AG20443 (cell line): ENCODE measurements around the gene SNN.

Source experiments
- DNase-seq: peaks from one replicate; pipeline ENCODE4 v3.0.0; 2012; ENCODE audit warnings: low spot score, mixed read lengths

SNN gene

DNA sequence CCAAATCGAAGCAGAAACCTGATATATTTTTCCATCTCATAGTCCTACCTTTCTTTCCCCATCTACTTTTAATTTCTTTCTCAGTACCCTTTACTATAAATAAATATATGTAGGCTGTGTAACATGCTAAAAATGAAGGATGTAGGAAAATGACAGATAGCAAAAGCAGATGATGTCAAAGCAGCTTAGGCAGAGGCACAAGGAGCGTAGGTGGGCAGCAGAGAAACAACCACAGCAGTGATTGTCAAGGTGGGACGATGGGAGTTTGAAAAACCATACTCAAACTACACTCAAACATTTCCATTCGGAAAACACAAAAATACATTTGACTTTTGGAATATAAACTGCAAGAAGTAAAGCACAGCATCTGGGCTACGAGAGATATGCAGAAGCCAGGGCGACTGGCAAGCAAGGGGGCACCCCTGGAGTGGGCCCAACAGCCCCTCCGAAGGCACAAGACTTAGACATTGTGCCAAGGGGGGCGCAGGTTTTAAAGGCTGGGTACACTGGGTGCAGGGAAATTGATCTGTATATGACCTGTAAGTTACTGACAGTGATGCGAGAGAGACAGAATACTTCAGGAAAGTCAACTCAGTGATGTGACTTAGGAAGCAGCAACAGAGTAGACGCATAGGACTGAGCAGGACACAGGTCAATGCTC, 31.1 kb downstream of the SNN start:
- no peak for DNase-seq

DNA sequence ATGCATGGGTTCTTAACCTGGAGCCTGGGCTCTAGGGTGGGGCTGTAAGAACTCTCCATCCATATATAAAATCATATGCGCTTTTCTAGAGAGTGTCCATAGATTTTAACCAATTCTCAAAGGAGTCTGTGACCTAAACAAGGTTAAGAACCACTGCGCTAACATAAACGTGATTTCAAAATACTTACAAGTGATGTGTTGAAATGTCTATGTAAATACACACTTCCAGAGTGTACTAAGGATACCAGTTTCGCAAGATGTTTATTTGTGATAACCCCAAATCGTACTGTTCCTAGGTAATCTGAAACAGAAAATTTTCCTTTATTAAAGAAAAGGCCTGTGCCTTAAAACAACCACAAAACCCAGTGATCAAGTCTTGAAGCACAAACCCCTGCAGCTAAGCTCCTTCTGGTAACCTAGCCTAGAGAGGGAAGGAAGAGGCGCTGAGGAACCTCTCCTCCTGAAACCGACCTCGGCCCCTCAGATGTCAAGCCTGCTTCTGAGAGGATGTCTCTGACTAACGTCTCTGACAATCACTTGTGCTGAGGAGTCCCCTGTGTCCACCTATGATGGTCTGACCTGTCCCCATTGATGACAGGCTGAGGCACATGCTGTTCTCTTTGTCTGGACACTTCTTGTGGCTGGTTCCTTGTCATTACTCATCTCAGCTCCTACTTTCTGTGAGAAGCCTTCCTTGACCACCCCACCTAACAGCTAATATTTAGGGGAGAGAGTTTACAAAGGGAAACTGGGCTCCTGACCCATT, 32.2 kb downstream of the SNN start:
- DNase-seq, result no peak

DNA sequence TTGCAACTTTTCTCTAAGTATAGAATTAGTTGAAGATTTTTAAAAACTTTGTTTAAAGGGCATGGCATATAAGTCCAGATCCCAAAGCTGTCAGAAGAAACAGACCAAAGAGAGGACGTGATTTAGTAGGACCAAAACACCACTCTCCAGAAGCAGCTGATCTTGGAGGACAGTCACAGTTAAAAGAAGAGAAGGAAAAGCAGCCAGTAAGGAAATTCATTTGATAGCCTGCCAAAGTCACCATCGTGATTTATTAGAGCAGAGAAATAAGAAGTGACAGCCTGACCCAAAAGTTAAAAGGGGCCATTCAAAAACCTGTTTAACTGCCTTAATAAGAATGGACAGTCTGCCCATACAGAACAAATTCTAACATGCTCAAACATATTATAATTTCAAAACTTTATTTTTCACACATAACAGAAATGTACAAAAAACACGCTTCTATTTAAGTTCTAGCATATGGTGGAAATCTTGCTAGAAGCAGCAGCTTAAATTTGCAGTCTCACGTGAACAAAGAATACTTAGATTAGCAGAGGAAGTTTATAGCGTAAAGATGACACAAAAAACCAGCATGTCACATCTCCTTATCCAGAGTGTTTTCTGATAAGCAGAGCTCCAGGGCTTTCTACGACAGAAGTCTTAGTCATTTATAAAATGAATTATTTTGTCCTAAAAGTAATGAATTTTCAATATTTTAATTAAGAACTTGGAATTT, 37.2 kb downstream of the SNN start:
- no peak for DNase-seq

DNA sequence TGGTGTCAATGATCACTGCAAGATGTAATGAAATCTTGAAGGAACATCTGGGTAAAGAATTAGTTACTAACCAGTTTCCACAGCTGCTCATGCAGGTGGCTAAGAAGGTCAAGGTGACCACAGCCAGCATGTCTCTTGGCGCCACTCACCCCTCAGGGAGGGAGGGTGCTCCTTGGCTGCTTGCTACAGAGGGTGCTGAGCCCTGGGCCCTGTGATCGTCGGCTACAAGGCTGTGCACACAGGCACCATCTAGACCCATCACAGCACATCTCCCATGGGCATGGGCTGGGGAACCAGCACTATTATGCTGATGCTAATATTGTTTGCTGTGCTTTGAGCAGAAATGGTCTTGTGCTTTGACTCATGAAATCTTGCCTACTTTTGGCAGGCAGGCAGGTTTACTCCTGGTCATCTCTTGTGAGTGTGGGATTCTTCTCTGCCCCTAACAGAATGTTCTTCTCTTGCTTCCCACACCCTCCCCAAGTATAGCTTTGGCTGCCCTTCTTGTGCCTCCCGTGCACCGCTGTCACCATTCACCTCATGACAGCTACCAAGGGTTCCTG, 38.0 kb downstream of the SNN start:
- no peak for DNase-seq

DNA sequence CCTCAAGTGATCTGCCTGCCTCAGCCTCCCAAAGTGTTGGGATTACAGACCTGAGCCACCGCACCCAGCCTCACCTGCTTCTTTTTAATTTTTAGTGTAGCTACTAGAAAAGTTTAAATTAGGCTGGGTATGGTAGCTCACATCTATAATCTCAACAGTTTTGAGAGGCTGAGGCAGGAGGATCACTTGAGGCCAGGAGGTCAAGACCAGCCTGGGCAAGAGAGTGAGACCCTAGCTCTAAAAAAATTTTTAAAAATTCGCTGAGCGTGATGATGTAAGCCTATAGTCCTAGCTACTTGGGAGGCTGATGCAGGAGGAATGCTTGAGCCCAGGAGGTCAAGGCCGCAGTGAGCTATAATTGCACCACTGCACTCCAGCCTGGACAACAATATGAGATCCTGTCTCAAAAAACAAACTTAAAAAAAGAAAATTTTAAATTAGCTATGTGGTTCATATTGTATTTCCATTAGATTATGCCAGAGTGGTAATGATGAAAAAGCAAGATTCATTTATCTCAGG, 39.5 kb downstream of the SNN start:
- no peak for DNase-seq

DNA sequence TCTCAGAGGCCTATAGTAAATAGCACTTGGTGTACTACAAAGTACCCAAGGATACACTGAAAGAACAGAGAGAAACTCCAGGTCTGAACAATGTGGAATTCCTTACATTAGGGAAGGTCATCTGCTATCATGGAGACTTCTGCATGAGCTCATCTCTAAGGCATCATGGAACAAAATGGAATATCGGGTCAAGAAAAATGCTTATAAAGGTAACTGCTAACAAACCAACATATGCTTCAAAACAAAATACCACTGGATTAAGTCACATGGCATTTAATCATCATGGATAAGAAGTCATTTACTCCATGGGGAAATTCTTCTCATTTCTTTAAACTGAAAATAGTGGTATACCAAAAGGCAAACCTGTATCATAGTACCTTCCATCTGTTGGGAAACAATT, 40.2 kb downstream of the SNN start:
- DNase-seq, result no peak

DNA sequence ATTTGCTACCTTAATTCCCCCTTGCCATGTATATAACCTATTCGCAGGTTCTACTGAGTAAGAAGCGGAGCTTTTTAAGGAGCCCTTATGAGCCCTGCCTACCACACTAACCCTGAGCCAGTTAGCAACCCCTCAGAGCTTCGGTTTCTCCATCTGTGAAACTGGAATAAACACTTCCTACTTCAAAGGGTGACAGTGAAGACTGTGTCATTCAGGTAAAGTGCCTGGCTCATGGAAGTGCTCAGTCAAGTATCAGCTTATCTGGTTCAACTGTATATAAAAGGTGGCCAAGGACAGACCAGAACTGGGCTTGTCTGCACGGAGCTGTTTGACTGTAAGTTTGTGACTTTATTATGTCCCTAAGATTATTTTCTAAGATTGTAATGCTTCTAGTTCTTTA, 43.4 kb downstream of the SNN start:
- no peak for DNase-seq

DNA sequence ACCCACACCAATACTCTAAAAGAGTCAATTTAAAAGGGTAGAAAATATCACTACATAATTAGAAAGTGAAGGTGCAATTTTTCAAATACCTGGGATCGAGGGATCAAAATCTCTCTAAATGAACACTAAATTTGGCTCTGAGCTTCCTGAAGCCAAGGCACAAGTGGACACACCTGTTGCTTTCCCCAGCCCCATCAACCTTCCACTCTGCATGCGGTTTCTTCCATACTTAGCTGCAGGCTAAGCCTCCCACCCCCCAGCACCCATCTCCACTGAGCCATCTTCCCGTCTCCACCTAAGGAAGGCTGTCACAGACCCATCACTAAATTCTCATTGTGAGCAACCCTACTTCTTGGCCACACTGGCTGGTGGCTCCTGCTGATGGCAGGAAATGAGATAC, 43.9 kb downstream of the SNN start:
- no peak for DNase-seq

DNA sequence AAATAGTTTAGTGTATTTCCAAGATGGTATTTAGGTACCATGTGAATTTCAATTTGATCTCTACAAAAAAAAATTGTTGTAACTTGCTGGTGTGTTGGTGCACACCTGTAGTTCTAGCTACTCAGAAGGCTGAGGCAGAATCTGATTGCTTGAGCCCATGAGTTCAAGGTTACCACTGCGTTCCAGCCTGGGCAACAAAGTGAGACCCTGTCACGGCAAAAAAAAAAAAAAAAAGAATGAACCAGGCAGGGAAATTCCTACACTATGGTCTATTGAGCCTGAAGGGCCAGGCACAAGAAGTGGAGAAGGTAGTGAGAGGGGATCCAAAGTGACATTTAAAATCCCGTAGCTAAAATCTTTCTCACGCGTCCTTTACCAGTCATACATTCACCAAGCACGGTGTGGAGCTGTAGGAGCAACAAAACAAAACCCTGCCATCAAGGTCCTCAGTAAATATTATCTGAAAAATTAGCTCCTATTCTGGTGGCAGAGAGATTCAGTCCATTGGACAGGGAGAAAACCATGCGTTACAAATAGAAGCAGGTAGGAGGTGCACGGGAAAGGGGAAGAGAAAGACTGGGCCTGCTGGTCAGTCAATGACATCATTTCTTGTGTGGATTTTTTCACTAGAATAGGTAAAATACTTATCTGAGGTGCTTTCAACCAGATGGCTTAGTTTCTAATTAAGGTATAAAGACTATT, 47.1 kb downstream of the SNN start:
- DNase-seq, result no peak

DNA sequence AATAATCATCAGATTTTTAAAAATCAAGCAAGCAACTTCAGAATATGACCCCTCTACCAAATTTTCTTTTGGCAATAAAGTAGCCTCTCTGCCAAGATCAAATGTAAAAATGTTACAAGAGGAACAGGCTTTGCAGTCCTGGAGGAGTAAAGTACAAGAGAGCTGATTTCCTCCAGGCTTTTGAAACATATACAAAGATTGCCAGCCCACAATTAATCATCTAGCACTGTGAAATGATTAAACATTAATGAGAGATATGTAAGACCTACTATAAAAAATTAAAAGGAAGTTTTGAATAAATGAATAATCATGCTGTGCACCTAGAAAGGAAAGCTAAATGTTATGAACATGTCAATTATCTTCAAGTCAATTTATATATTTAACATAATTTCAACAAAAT, 48.1 kb downstream of the SNN start:
- no peak for DNase-seq

DNA sequence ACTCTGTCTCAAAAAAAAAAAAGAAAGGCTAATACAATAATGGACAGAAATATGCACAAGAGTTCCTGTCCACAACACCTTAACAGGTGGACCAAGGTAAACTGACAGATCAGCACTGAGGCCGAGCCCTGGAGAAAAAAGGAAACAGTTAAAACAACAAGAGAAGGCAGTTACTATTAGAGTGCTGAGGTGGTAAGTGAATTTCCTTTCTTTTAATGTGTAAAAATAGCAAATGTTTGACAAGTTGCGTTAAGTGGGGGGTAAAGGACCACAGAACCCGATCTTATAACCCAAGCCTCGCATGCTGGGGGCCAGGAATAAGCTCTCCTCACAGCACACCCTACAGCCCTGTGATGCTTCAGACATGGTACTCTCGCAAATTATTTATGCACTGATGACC, 49.6 kb downstream of the SNN start:
- no peak for DNase-seq

DNA sequence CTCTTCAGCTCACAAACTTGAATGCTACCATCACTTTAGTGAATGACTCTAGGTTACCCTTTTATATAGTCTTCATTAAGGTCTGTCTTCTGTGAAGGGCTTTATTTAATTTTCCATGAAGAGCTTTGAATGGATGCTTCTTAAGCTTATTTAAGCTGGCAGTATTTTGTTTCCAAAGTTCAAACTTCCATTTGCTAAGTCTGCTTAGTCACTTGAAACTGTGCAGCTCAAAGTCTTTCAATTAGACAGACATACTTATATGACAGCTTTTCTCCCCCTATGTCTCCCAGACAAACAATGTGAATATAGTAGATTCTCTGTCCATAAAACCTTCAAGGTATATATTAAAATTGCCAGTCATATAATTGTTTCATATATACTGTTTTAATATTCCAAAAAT, 50.9 kb downstream of the SNN start:
- DNase-seq, result no peak

DNA sequence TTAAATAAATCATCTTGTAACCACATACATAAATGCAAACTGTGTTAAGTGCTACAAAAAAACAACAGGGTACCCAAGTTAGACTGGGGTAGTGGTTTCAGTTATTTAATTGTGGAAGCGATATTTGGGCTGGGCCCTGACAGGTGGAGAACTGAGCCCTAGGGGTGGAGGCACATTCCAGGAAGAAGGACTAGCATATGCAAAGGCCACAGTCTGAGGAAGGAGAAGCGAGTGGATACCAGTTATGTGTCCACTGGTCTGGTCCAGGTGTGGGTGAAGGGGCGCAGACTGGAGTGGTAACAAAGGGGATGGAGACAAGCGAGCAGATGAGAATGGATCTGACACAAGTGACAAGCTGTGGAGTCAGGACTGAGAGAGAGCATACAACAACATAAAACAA, 51.5 kb downstream of the SNN start:
- no peak for DNase-seq

DNA sequence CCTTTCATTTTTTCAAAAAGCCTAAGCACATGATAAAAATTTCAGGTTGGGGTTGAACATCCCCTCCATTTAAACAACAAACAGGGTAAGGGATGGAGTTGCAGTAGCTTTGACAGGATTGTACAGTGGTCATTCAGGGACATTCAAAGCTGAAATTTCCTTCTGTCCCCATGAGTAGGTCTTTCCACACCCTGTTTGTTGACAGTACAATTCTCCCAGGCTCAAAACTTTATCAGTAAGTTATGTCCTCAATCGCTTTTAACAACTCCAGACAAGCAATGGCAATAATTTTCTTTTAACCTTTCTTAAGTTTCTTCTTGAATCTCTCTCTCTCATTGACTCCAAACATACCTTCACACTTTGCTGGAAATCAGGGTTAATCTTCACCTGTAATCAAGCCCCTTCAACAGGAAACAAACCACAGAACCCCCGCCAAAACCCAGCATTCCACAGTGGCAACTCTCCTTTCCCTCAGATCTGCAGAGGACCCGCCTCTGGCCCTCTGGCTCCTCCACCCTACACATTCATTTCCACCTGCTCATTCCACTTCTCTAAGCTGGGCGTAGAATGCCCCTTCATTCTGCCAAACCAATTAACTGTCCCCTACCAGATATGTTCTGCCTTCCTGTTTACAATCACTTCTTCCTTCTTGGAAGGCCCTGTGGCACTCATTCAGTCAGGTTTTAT, 53.7 kb downstream of the SNN start:
- DNase-seq, result no peak

DNA sequence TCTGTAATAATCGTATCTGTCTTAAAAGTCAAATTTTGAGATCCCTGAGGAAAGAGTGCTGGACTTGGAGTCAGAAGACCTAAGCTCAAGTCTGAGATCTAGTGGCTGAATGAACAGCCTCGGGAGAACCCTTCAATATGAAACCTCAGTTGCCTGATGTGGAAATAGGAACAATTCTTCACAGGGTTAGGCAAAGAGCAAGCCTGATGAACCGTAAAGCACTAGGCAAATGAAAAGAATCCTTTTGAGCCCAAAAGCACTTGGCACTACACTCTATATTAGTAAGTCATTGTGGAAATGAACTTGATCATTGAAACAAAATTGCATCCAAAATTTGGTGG, 54.2 kb downstream of the SNN start:
- no peak for DNase-seq

DNA sequence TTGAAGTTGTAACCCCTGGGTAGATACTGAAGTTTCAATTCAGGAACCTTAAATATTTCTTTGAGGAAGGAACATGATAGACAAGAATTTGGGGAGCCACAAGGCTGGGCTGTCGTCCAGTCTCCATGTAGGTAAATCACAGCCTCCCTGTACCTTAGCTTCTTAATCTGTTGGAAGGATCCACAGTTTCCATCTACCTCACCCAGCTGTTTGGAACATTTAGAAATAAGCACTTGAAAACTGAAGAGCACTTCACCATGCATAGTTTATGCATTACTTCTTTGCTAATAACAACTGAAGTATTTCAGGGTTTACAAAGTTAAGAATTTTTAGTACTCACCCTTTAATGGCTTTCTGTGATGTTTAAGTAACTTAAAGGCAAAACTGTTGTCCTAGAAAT, 57.2 kb downstream of the SNN start:
- no peak for DNase-seq

DNA sequence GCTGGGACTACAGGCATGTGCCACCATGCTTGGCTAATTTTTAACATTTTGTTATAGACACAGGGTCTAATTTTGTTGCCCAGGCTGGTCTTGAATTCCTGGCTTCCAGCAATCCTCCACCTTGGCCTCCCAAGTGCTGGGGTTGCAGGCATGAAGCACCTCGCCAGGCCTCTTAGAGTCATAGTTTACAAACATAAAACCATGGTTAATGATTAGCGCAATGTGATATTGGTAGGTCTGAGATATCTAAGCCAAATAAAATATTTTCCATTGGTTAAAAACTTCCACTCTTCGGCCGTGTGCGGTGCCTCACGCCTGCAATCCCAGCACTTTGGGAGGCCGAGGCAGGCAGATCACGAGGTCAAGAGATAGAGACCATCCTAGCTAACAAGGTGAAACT, 57.8 kb downstream of the SNN start:
- no peak for DNase-seq

DNA sequence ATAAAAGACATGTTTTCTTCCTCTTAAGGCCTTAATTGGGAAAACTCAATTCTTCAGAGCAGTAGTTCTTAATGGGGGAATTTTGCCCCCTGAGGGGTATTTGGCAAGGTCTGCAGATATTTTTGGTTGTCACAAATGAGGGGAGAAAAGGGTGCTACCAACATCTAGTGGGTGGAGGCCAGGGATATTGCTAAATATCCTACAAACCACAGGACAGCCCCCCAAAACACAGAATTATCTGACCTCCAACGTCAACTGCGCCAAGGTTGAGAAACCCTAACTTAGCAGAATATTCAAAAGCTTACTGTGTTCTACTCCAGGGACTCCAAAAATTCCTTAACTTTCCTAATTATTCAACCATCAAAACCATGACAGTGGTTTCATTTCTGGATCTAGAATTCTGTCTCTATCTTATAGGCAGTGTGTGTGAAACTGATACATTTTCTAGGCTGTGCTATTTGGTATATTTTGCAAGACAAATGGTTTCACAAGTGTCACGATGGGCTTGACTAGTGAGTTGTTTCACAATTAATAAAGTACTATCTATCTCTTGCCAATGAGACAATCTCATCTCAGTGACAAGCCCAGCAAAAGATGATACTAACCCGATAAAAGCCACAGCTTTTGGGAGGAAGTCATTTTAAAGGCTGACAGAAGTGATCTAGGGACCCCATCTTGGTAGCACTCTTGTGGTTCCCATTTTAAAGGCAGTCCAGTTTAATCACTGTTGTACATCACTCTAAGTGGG, 59.7 kb downstream of the SNN start:
- no peak for DNase-seq
